Activated CD8-positive, alpha-beta memory T cell treated with anti-CD3 and anti-CD28 coated beads for 24 hours (primary cell): Measurements from ENCODE around the gene CYGB.

Experiments
- DNase-seq: peaks from one replicate; pipeline ENCODE4 v3.0.0-alpha.2; 2020

CYGB gene

DNA sequence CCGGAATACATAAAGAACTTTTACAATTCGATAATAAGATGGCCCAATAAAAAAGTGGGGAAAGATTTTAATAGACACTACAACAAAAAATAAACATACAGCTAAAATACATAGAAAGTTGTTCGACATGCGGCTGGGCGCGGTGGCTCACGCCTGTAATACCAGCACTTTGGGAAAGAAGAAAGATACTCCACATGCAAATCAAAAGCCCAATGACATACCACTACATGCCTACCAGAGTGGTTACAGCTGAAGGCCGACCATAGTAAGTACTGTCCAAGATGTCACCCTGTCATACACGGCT is 11.7 kb upstream of the CYGB start:
- no peak for DNase-seq

DNA sequence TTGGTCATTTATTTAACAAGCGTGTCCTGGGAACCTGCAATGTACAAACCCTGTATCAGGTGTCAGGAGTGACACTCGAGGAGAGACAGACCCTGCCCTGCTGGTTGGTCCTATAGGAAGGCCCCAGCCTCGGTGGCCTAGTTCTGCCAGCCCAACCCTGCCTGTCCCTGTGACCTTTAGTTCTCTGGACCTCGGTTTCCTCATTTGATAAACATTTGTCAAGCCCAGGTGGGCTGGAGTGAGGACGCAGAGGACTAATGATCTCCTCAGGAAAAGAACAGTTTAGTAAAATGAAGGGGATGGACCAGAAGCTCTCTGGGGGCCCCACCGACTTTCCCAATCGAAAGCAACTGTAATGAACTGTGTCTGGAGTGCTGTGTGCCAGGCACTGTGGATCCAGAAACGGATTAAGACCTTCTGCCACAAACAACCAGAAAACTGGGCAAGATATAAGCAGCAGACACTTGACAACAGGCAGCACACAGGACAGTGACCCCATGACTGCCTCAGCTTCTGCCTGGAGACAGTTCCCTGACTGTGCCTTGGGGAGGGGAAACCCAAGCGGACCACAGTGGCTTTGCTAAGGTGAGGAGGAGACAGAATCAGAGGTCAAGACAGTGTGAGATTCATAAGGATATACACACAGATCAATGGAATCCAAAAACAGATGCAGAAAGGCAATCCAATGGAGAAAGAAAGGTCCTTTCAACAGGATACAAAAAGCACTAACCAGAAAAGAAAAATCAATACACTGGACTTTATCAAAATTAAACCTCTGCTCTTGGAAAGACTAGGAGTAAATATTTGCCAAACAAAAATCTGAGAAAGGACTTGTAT is 11.1 kb upstream of the CYGB start:
- no peak for DNase-seq

DNA sequence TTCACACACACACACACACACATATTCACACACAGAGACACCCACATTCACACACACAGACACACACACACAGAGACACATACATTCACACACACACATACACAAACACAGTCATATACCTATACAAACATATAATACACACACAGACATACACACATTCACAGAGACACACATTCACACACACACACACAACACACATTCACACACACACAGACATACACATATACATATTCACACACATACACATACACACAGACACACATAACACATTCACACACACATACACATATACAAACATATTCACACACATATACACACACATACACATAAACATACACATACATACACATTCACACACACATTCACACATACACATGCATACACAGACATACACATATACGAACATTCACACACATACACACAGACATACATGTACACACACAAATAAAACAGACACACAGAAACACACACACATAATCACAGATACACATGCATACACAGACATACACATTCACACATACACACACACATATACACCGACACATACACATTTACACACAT is 10.2 kb upstream of the CYGB start:
- no peak for DNase-seq

DNA sequence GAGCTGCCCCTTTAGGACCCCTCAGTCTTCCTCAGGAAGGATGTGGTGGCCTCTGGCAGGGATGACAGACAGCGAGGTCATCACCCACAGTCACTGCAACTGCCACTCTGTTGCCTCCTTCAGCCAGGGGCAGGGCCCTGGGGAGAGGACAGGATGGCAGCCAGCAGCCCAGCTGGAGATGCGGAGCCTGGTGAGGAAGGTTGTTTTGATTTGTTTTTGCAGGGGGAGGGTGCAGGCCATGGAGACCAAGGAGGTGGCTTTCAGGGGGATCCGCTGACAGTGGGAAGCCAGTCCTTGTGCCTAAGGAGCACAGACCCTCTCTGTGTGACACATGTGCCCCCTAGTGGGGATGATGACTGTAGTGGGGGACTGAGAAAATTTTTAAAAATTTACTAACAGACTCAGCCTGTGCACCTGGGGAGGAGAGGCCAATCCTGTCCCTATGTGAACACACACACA is 9.7 kb upstream of the CYGB start:
- peak; percentile 77 for DNase-seq

DNA sequence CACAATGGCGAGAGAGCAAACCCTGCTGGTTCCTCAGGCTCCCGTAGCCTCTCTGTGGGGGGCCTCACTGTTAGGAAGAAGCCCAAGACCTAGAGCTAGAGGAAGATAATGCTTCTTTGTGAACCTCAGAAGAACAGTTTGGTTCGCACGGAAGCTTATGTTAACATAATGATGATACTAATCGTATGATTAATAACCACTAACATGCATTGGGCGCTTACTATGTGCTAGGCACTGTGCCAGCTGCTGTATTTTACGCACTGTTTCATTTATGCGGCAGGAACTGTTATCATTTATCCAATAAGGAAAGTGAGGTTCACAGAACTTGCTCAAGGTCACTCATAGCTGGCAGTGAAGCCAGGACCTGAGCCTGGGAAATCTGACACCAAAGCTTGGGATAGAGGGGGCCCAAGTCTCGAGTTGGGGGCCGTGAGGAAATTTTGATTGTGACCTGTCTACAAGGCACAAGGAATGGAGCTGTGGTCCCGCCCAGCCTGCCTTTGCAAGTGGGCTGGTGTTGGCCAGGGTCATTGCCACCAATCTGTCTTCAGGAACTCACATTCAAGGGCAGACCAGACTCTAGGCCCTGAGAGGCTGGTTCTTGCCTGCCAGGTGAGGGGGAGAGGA is 9.2 kb upstream of the CYGB start:
- DNase-seq: no peak

DNA sequence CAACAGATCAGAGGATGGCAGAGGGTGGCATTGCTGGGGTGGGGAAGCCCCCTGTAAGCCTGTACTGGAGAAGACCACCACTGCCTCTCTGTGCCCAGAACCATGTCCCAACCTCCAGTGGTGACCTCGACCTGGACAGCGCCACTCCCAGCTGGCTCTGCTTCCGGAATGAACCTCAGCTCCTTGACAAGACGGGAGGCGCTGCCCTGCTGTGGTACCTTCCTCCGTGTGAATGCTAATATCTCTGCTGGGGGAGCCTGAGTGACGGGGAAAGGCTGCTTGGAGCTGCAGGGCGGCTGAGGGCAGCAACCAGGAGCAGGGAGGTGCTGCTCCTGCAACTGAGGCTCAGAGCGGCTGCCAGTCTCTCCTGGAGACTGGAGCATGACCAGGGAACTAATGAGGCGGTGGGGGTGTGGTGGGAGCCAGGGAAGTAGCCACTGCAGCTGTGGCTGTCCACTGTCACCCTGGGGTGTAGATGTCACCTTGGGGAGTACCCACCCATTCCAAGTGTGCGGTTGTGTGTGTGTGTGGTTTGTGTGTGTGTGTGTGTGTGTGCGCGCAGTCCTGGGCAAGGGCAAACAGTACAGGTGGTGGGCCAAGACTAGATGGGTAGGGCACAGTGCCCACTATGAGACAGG is 8.5 kb upstream of the CYGB start:
- no peak for DNase-seq

DNA sequence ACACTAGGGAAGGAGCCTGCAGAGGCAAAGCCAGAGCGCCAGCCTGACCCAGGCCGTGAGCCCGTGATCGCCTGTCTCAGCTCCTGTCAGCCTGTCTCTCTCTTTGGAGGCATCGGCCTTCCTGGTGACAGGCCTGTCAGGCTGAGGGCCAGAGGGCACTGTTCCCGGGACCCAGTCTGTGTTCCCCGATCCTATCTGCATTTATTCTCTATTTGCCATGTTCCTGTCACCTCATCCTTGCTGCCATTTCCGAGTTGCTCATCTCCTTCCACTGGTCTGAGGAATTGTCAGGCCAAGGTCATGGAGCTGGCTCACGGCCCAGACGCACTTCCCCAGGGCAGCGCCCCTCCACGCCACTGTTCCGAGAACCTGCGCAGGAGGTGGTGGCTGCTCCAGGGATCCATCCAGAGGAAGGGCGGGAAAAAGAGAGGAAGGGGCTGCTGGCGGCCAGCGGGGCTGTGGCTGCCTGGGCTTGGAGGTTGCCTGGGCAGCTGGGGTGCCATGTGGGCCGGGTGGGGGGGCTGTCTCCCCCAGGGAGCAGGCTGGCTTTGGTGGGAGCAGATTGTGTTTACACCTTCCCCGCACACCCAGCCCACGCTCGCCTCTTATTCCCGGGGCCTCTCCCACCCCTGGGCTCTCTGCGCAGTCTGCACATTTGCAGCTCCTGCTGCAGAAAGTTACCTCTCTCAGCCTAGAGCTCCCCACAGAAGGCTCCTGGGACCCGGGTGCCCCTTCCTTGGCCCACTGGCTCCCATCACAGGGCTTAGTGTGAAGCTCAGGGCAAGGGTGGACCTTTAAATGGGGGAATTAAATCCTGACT is 7.2 kb upstream of the CYGB start:
- no peak for DNase-seq

DNA sequence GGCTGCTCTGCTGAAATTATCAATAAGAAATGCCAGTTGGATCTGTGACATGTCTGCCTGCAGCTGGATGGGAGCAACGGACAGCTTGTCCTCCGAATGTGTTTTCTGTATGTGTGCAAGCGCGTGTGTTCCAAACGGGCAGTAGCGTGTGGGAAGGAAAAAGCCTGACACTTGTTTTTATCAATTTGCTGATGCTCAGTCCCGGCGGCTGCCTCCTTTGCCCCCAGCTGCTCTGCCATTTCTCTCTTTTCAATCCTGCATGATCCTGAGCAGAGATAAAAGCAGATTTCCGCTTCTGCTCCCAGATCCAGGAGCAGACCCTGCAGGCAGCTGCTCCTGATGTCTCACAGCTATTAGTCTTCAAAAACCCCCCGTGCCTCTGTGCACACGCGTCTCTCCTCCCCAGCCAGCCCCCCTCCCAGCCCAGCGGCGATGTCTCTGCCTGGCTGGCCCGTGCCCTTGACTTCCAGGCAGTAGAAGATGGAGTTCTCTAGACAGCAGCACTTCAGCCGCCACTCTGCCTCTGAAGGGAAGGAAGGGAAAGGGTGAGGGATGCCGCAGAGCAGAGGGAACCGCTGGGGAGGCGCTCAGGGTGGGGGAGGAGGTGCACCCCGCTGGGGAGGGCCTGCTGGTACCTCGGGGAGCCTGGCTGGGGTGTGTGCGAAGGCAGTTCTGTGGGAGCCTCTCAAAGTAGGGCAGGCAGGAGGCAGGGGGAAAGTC is 6.5 kb upstream of the CYGB start:
- DNase-seq: no peak

DNA sequence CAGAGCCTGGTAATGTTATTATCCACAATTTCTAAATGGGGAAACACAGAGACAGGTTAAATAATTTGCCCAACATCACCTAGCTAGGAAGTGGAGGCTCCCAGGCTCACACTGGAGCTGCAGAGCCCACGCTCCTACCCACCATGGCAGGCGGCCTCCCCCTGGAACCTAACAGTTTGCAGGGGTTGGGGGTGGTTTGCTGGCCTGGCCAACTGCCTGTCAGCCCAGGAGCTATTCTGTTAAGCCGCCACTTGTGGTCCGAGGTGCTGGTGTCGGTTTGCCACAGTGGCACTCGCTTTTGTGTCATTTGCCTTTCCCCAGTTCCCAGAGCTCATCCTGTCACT is 5.9 kb upstream of the CYGB start:
- no peak for DNase-seq

DNA sequence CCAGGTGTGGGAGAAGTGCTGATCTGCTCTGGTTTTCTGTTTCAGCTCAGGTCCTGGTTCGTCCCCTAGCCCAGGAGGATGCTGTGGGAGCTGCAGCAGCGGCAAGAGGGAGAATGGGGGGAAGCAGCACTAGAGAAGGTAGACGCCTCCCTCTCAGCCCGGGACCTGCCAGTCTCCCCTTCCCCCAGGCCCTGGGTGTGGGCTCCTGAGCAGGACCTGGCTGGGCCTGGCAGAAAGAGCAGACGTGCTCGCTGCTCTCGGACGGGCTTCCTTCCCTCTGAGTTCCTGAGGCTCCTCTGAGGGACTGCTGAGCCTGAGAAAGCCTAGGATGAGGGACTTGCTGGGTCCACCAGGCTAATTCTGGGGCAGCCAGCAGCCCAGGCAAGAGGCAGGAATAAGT is 5.5 kb upstream of the CYGB start:
- no peak for DNase-seq

DNA sequence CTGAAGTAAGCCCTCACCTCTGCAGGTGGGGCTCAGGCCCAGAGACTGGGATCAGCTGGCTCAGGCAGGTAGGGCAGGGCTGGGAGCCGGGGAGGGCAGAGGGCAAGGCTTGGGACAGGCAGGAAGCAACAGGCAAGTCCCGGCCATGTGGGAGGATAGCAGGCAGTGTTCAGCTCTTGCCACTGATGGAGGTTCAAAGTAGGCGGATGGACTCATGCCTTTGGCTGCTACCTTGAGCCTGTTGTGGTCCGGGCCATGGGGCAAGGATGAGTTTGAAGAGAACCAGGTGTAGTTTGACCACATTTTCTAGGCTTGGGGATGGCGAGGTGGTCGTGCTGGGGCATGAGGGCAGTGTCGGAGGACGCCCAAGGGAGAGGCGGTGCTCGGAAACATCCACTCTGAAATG is 5.1 kb upstream of the CYGB start:
- DNase-seq: no peak

DNA sequence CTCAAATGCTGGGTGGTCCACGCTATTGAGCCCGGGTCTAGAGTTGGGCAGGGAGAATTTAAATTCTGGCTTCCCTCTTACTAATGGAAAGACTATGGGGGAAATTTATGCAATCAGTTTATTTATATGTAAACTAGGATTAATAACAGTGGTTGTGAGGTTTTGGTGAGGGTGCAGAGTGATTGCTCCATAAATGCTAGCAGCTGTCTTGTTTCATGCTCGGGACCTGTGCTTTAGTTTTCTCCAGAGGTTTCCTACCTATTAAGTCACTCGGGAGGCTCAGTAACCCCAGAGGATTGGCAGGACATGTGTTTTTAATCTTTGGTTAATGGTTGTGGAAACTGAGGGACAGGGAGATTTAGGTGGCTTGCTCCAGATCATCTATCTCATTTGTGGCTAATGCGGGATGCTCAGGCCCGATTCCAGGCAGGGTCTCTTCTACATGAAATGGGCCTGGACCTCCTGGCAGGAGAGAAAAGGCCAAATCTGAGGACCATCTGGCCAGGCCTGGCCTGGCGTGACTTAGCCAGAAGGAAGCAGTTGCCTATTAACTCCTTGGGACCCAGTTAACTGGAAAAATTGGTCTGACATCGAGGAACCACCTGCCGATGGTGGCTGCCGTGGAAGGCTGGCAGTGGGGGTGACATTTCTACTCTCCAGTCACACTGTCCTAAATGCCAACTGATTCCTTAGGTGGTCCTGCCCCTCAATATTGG is 4.4 kb upstream of the CYGB start:
- DNase-seq: no peak

DNA sequence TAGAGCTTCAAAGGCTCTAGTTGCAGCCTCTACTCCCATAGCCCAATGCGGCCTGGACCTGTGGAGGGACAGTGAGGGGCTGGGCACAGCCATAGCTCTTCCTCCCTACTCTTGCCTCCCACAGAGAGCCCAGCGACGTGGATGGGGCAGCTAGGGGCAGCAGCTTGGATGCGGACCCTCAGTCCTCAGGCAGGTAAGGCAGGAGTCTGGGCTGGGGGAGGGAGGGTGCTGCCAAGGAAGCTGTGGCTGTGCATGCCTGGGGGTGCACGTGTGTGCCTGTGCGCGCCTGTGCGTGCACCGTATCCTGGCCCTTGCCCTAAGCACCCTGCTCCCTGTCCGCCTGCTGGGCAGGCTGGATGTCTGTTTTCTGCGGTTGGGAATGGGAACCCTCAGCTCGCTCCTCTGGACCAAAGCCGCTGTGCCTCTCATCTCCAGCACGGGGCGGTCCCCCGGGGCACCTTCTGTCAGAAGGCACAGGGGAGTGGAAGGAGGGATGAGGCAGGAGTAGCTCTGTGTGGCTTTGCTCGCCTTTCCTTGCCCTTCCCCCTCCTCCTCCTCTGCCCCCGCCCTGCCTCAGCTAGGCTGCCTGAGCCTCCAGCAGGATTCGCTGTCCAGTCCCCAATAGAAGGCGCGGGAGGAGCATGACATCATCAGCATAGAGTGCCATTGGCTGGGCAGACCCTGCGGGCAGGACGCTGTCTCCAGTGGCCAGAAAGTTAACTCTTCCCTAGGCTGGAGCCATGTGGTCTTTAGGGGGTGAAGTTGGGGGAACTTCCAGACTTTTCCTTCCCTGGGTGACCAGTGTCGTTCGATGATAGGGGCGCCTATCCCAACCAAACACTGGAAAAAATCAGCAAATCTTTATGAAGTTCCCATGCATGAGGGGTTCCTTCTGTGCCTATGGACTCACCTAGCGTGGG is 3.1 kb upstream of the CYGB start:
- no peak for DNase-seq

DNA sequence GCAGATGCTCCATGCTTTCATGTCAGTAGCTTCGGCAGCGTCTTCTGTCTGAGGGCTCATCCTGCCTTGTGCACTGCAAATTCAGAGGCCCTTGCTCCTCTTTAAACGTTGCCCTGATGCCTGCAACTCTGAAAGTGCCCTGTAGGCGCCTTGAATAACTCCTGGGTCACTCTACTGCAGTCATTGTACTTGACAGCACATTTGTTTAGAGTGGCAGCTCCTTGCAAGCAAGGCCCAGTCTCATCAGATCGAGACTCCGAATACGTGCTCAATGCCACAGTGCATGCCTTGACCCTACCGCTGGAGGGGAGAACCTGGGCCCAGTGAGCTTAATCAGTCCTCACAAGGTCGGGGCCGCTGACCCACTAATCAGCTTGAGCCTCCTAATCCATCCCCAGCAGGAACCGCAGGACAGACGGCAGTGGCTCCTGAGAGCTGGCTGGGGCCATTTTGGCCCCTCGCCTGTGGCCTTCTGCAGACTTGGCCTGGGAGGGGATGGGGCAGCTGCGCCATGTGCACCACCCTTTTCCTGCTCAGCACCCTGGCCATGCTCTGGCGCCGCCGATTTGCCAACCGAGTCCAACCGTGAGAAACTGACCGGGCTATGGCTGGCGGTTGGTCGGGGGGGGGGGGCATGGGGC is 2.2 kb upstream of the CYGB start, which contains the start of gene PRCD:
Gene PRCD (plus strand): TSS at position 414 of the 641 bp plus-strand sequence. CDS start 98 bp downstream, at position 512.
- no peak for DNase-seq

DNA sequence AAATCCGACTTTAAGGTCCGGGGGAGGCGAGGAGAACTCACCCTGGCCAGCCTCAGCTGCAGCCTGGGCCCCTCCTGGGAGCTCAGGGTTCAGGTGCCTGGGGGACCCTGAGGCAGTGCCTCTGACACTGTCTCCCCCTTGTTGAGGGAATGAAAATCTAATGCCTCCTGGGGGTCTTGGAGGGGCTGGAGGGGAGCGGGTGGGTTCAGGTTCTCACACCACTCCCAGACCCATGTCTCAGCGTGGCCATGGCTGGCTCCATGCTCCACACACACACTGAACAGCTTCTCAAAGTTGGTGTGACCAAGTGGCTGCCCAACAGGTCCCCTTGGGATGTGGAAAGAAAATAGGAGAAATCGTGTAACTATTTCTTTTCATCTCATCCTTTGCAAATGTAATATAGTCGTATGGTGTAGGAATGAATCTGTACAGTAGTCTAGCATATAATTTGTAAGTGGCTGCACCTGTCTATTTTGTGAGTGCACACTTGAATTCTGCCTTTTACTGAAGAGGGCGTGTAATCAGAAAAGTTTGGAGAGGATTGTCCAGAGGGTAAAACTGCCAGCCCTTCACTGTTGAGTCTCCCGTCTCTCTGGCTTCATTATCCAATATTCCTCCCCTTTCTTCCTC is 1.5 kb upstream of the CYGB start:
- no peak for DNase-seq

DNA sequence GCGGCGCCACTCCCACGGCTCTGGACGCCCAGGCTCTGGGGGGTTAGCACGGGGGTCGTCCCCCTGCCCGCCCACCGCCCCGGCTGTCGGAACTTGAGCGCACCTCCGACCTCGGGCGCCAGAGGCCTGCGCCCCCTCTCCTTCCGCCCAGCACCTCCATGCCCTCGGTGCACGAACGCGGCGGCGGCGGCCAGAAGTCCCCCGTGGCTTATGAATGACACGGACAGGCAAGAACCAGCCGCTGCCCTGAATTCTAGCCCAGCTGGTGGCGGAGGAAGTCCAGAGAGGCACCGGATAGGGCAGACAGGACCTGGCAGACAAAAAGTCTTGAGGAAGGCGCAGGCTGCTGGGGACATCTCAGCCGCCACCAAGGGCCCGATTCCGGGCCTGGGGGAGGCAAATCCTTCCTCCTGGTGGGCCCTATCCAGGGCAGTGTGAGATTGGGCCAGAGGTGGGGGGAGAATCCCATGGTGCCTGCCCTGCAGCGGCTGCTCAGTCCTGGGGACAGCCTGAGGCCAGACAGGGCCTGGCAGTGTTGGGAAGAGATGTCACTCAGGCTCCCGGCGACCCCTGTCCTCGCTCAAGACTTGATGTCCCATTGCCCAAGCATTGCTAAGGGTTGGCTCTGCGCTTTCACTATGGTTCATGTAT is 897 bp upstream of the CYGB start:
- DNase-seq: no peak

DNA sequence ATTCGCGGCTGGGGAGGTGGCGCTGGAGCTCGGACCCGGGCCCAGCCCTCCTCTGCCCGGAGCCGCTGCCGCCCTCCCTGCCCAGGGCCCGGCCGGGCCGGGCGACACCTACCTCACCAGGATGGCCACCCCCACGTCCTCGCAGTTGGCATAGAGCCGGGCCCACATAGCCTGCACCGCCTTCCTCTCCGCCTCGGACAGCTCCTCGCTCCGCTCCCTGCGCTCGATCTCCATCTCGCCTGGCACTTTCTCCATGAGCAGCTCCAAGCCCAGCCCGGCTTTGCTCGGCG is 276 bp downstream of the CYGB start:
- DNase-seq: no peak

DNA sequence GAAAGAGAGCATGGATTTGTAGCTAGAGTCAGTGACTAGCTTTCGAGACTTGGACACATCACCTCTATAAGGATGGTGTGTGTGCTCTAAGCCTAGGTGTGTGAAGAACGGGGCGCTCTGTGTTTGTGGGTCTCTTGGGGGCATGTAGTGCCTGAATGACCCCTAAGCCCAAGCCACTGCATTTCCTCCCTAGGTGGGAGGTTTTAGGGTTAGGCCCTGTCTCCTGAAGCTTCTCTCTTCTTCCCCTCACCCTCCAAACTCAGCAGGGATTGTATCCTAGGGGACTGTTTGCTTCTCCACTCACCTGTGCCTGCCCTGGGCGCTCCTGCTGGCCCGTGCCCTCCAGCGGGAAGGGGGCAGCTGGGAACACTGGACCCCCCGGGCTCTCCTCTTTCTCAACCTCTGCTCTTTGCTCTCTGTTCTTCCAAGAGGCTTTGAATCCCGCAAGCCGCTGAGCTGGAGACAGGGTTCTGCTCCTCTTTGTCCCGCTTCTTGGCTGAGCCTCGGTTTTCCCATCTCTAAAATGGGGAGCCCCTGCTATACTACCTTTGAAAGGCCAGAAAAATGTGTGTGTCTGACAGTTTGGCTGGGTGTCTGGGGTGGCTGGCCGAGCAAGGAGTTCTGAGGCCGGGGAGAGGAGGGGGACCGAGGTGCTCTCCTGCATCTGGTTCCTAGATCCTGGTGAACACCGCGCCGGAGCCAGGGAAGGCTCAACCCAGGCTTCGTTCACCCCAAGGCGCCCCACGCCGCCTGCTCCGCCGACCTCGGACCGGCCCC is 810 bp downstream of the CYGB start:
- no peak for DNase-seq
